HEK293T (cell line): Measurements from ENCODE around the gene ANKS1B.

Experiments used
- BHLHE40 ChIP-seq: fragments of 450-650 bp; IDR thresholded peaks from 2 replicates; pipeline ENCODE4 v1.6.1; 2016; ENCODE audit warnings: mild to moderate bottlenecking, moderate library complexity, borderline replicate concordance
- NFRKB ChIP-seq: fragments of 450-650 bp; IDR thresholded peaks from 2 replicates; pipeline ENCODE4 v1.6.1; 2016; ENCODE audit warnings: mild to moderate bottlenecking, moderate library complexity
- SP1 ChIP-seq: fragments of 450-650 bp; IDR thresholded peaks from 2 replicates; pipeline ENCODE4 v1.6.1; 2017
- SUZ12 ChIP-seq: fragments of 450-650 bp; IDR thresholded peaks from 2 replicates; pipeline ENCODE4 v1.6.1; 2016; ENCODE audit warnings: mild to moderate bottlenecking
- TARDBP ChIP-seq: fragments of 450-650 bp; IDR thresholded peaks from 2 replicates; pipeline ENCODE4 v1.6.1; 2016

DNA sequence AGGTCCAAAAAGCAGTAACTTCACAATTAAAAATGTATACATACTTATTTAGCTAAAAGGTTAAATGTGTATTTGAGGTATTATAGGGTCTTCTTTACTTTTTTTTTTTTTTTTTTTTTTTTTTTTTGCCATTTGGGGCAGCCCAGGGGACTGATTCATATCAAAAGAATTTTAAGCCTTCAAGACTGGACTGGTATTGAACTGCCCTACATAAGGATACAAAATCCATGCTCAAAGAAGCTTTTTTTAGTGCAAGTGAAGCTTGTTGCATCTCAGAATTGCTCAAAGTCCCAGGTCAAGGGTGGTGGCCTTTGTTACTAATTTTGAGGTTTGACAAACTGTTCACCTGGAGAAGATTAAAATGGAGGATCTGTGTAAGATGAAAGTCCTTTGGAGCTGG is 1215.7 kb downstream of the ANKS1B start:
- TF ChIP-seq SUZ12 (no peak), TARDBP (no peak), BHLHE40 (no peak), NFRKB (no peak), SP1 (no peak)
